ENCODE measurements around the gene RNF5. TPM values are rescaled to one million over a fixed set of nuclear protein-coding genes. Genes with fewer than 3 reads are reported as not detected.

RNF5 gene
- total RNA-seq, 4 donors from 2014 or later: 78.8 to 101 (median 88.0) TPM

DNA sequence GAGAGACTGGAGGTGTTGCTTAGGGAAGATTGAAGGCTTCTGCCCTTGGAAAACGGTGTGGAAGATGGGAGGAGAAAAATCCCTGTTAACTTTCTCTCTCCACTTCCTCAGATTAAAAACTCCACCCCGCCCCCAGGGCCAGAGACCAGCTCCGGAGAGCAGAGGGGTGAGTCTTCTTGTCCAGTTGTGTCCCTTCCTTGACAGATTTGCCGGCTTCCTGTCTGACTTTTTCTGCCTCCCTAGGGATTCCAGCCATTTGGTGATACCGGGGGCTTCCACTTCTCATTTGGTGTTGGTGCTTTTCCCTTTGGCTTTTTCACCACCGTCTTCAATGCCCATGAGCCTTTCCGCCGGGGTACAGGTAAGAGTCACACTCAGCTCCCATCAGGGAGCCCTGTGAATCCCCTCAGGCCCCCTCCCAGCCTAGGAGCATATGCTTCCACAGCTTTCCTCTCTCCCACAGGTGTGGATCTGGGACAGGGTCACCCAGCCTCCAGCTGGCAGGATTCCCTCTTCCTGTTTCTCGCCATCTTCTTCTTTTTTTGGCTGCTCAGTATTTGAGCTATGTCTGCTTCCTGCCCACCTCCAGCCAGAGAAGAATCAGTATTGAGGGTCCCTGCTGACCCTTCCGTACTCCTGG, 1.7 kb downstream of the RNF5 start:
- TF ChIP-seq POLR2A (IDR thresholded peaks at IDR 0.05): no peak
- TF ChIP-seq EP300 (IDR thresholded peaks at IDR 0.05): no peak
- no peak for TF ChIP-seq POLR2AphosphoS5 (IDR thresholded peaks at IDR 0.05)
- no peak for TF ChIP-seq CTCF (IDR thresholded peaks at IDR 0.05)
- 67% methylated on average over 5 to 8 of the region's 10 CpGs for WGBS, 2 donors (ENCODE audit: low coverage in 1 of 2)
- Histone ChIP-seq H3K4me3 (peak overlapping the region in 1 of 2 donors; percentile 62), H3K27ac (peak overlapping the region in 3 of 4 donors; percentile 90 to 98 (median 97)), H3K36me3 (peaks cover 0 to 47% of the 10 kb centered on the region in 2 donors), H3K4me1 (peaks cover 0 to 75% (median 37%) of the 10 kb centered on the region in 3 donors), H3K27me3 (no peaks in the 10 kb centered on the region), H3K9me3 (no peaks in the 10 kb centered on the region)
- ATAC-seq: no peak

- Histone ChIP-seq H3K4me3 (no peak overlapping the region), H3K9me3 (no peaks in the 10 kb centered on the region), H3K36me3 (peaks cover 0 to 50% of the 10 kb centered on the region in 2 donors), H3K27me3 (no peaks in the 10 kb centered on the region), H3K4me1 (peaks cover 0 to 78% (median 36%) of the 10 kb centered on the region in 3 donors), H3K27ac (peak overlapping the region in 2 of 4 donors; percentile 97 to 99)
- TF ChIP-seq POLR2A (IDR thresholded peaks at IDR 0.05) (no peak), EP300 (IDR thresholded peaks at IDR 0.05) (no peak), CTCF (IDR thresholded peaks at IDR 0.05) (no peak), POLR2AphosphoS5 (IDR thresholded peaks at IDR 0.05) (no peak)
- WGBS, 2 donors (ENCODE audit: low coverage in 1 of 2): 85 to 87% methylated on average over 9 of the region's 15 CpGs
- no peak for ATAC-seq
Measured at GRCh38 chr6:32181148-32181702, 3.0 kb downstream of the RNF5 start.

DNA sequence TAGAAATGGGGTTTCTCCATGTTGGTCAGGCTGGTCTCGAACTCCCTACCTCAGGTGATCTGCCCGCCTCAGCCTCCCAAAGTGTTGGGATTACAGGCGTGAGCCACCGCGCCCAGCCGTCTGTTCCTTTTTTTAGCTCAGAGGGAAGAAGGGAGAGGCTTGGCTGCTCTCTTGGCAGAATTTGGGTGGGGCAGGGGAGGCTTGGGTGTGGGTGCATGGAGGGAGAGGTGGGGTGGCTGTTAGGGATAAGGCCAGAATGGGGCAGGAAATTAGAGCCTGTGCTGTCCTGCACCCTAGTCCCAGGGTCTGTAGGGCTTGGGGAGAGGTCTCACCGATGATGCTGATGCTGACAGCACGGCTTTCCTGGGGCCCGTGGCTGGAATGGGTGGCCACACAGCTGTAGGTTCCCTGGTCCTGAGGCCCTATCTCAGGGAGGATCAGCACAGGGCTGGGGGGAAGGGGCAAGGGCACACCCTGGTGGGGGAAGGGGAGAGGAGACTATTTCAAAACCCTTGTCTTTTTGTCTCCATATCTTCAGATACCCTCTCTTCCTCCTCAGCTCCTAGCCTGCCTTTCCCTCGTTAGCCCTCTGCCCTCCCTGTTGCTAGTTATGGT, 3.8 kb downstream of the RNF5 start:
- H3K4me1 ChIP-seq: peaks cover 0 to 78% (median 37%) of the 10 kb centered on the region in 3 donors
- WGBS, 2 donors (ENCODE audit: low coverage in 1 of 2): 79% methylated on average over 7 of the region's 10 CpGs; no CpG with 5 or more reads in 1 of the 2 donors
- ATAC-seq: no peak
- H3K27me3 ChIP-seq: no peaks in the 10 kb centered on the region
- TF ChIP-seq EP300 (IDR thresholded peaks at IDR 0.05) (no peak), POLR2A (IDR thresholded peaks at IDR 0.05) (no peak), CTCF (IDR thresholded peaks at IDR 0.05) (no peak), POLR2AphosphoS5 (IDR thresholded peaks at IDR 0.05) (no peak)
- H3K9me3 ChIP-seq: no peaks in the 10 kb centered on the region
- no peak overlapping the region for H3K4me3 ChIP-seq
- peaks cover 0 to 58% of the 10 kb centered on the region in 2 donors for H3K36me3 ChIP-seq
- H3K27ac ChIP-seq: peak overlapping the region in 3 of 4 donors; percentile 64 to 99 (median 97)

DNA sequence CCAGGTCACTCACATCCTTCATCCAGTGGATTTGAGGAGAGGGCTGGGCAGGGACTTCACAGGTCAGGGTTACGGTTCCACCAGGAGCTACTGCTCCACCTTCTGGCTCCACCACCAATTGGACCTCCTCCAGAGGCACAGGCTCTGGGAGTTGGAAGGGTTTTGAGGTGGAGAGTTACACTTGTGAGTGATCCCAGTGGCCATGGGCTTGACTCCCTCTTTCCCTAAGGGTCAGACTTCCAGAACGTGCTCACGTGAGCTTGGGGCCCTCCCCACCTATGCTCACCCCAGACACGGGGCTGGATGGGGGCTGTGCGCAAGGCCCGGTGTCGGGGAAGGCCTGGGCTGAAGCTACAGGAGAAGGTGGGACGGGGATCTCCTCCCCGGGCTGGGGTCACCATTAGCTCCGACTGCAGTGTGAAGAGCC, 4.4 kb downstream of the RNF5 start:
- peaks cover 0 to 80% (median 43%) of the 10 kb centered on the region in 3 donors for H3K4me1 ChIP-seq
- H3K36me3 ChIP-seq: peaks cover 0 to 64% of the 10 kb centered on the region in 2 donors
- TF ChIP-seq POLR2AphosphoS5 (IDR thresholded peaks at IDR 0.05) (no peak), EP300 (IDR thresholded peaks at IDR 0.05) (no peak), POLR2A (IDR thresholded peaks at IDR 0.05) (no peak)
- no peak for ATAC-seq
- H3K9me3 ChIP-seq: no peaks in the 10 kb centered on the region
- 69% methylated on average over 3 of the region's 10 CpGs; no CpG with 5 or more reads in 1 of the 2 donors for WGBS, 2 donors (ENCODE audit: low coverage in 1 of 2)
- H3K27me3 ChIP-seq: no peaks in the 10 kb centered on the region
- H3K4me3 ChIP-seq: no peak overlapping the region
- peak overlapping the region in 3 of 4 donors; percentile 64 to 99 (median 97) for H3K27ac ChIP-seq

DNA sequence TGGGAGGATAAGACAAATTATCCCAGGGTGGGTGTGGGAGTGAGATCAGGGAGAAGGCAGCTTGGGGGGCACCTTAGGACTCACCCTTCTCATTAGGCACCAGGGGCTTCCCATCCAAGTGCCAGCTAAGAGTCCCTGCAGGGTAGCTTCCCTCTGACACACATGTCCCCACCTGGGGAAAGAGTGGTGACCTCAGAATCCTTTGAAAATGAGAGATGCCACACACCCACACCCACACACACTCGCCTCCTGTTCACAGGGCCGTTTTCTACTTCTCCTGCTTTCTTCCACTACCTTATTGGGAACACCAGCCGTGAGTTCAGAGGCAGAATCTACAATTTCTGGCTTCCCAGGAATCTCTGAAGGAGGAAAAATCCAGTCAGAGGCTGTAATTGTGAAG, 4.8 kb downstream of the RNF5 start:
- Histone ChIP-seq H3K4me3 (no peak overlapping the region), H3K27me3 (no peaks in the 10 kb centered on the region), H3K36me3 (peaks cover 0 to 68% of the 10 kb centered on the region in 2 donors), H3K4me1 (peaks cover 0 to 85% (median 47%) of the 10 kb centered on the region in 3 donors), H3K27ac (peak overlapping the region in 3 of 4 donors; percentile 64 to 99 (median 97)), H3K9me3 (no peaks in the 10 kb centered on the region)
- 80 to 89% methylated on average over 2 to 3 of the region's 3 CpGs for WGBS, 2 donors (ENCODE audit: low coverage in 1 of 2)
- TF ChIP-seq CTCF (IDR thresholded peaks at IDR 0.05) (no peak), POLR2AphosphoS5 (IDR thresholded peaks at IDR 0.05) (no peak)
- ATAC-seq: no peak

Data from gastroesophageal sphincter (tissue), 4 donors.